WTC11 (cell line): ENCODE data around the gene TRIM9. TPM values are rescaled to one million over a fixed set of nuclear protein-coding genes. Genes with fewer than 3 reads are reported as not detected.

Source experiments
- ATAC-seq: fragments of 200-7000 bp; cut with Tn5 transposase; 2 replicates; pipeline ENCODE4 v1.10.0; 2021; ENCODE audit warnings: mild to moderate bottlenecking, moderate library complexity
- CTCF ChIA-PET: fragments of 300-600 bp; sonication (Branson Sonifier 250); formaldehyde crosslinking; loops from one replicate; lab custom pipeline; 2021; ENCODE audit warnings: antibody characterized with exemption; lab: Charles Lee
- POLR2A ChIA-PET: fragments of 350-600 bp; sonication (Branson Sonifier 250); formaldehyde crosslinking; loops from one replicate; lab custom pipeline; 2021; ENCODE audit warnings: antibody characterized with exemption; lab: Charles Lee
- DNase-seq: peaks from one replicate; pipeline ENCODE4 v3.0.0; 2021; ENCODE audit warnings: low spot score
- H3K27ac Mint-ChIP-seq: 2 replicates; pipeline ENCODE4 v1.8.0; 2021; ENCODE audit warnings: mixed read lengths
- H3K27me3 Mint-ChIP-seq: 2 replicates; pipeline ENCODE4 v1.8.0; 2021; ENCODE audit warnings: low read depth, mild to moderate bottlenecking, moderate library complexity, mixed read lengths
- H3K36me3 Mint-ChIP-seq: 2 replicates; pipeline ENCODE4 v1.8.0; 2021; ENCODE audit warnings: mixed read lengths
- H3K4me1 Mint-ChIP-seq: 2 replicates; pipeline ENCODE4 v1.8.0; 2022; ENCODE audit warnings: mixed read lengths
- H3K4me3 Mint-ChIP-seq: 2 replicates; pipeline ENCODE4 v1.8.0; 2021; ENCODE audit warnings: mild to moderate bottlenecking, moderate library complexity, mixed read lengths
- H3K9me3 Mint-ChIP-seq: 2 replicates; pipeline ENCODE4 v1.8.0; 2021; ENCODE audit warnings: mixed read lengths
- ARID4B ChIP-seq: sonication (generic); formaldehyde crosslinking; IDR thresholded peaks from 2 replicates; pipeline ENCODE4 v1.8.0; 2023; ENCODE audit warnings: missing genetic modification reagents, mild to moderate bottlenecking, borderline replicate concordance
- CREB1 ChIP-seq: sonication (generic); formaldehyde crosslinking; IDR thresholded peaks from 2 replicates; pipeline ENCODE4 v1.8.0; 2023; ENCODE audit warnings: mild to moderate bottlenecking, missing genetic modification reagents
- E2F4 ChIP-seq: sonication (generic); formaldehyde crosslinking; IDR thresholded peaks from 2 replicates; pipeline ENCODE4 v1.8.1; 2022; ENCODE audit warnings: low read depth, mild to moderate bottlenecking, moderate library complexity, missing genetic modification reagents, borderline replicate concordance
- E2F5 ChIP-seq: sonication (generic); formaldehyde crosslinking; IDR thresholded peaks from 2 replicates; pipeline ENCODE4 v1.8.1; 2022; ENCODE audit warnings: mild to moderate bottlenecking, moderate library complexity, missing genetic modification reagents
- EMX1 ChIP-seq: fragments of 250-450 bp; sonication (Bioruptor Pico); IDR thresholded peaks from 2 replicates; pipeline ENCODE4 v1.8.0; 2021; ENCODE audit warnings: mild to moderate bottlenecking
- FOXK1 ChIP-seq: sonication (generic); formaldehyde crosslinking; IDR thresholded peaks from 2 replicates; pipeline ENCODE4 v1.8.0; 2022; ENCODE audit warnings: mild to moderate bottlenecking, moderate library complexity, missing genetic modification reagents
- FOXP1 ChIP-seq: sonication (generic); formaldehyde crosslinking; IDR thresholded peaks from 2 replicates; pipeline ENCODE4 v1.8.0; 2022; ENCODE audit warnings: missing genetic modification reagents, mild to moderate bottlenecking, moderate library complexity, borderline replicate concordance
- GABPB1 ChIP-seq: sonication (generic); formaldehyde crosslinking; IDR thresholded peaks from 2 replicates; pipeline ENCODE4 v1.8.1; 2023; ENCODE audit warnings: mild to moderate bottlenecking, missing genetic modification reagents
- KAT7 ChIP-seq: sonication (generic); formaldehyde crosslinking; IDR thresholded peaks from 2 replicates; pipeline ENCODE4 v1.8.1; 2023; ENCODE audit warnings: missing genetic modification reagents, mild to moderate bottlenecking, borderline replicate concordance
- MLX ChIP-seq: sonication (generic); formaldehyde crosslinking; IDR thresholded peaks from 2 replicates; pipeline ENCODE4 v1.8.1; 2023; ENCODE audit warnings: mild to moderate bottlenecking, missing genetic modification reagents, moderate library complexity
- NFATC4 ChIP-seq: fragments of 250-450 bp; sonication (Bioruptor Pico); IDR thresholded peaks from 2 replicates; pipeline ENCODE4 v1.9.0; 2021; ENCODE audit warnings: mild to moderate bottlenecking
- NFE2L1 ChIP-seq: sonication (generic); formaldehyde crosslinking; IDR thresholded peaks from 2 replicates; pipeline ENCODE4 v1.8.1; 2023; ENCODE audit warnings: missing genetic modification reagents
- NFYB ChIP-seq: sonication (generic); formaldehyde crosslinking; conservative IDR thresholded peaks from 2 replicates; pipeline ENCODE4 v1.8.0; 2022; ENCODE audit warnings: low read depth, missing genetic modification reagents
- NR1H2 ChIP-seq: sonication (generic); formaldehyde crosslinking; IDR thresholded peaks from 2 replicates; pipeline ENCODE4 v1.9.0; 2021; ENCODE audit warnings: mild to moderate bottlenecking, moderate library complexity, missing genetic modification reagents
- SMAD4 ChIP-seq: sonication (generic); formaldehyde crosslinking; IDR thresholded peaks from 2 replicates; pipeline ENCODE4 v1.8.0; 2022; ENCODE audit warnings: mild to moderate bottlenecking, missing genetic modification reagents
- TCF7 ChIP-seq: sonication (generic); formaldehyde crosslinking; IDR thresholded peaks from 2 replicates; pipeline ENCODE4 v1.8.0; 2022; ENCODE audit warnings: mild to moderate bottlenecking, low read depth, missing genetic modification reagents, moderate library complexity
- TEAD4 ChIP-seq: sonication (generic); formaldehyde crosslinking; IDR thresholded peaks from 2 replicates; pipeline ENCODE4 v1.8.0; 2022; ENCODE audit warnings: mild to moderate bottlenecking, missing genetic modification reagents
- ZBTB21 ChIP-seq: sonication (generic); formaldehyde crosslinking; IDR thresholded peaks from 2 replicates; pipeline ENCODE4 v1.8.1; 2023; ENCODE audit warnings: mild to moderate bottlenecking, missing genetic modification reagents, borderline replicate concordance
- ZBTB43 ChIP-seq: sonication (generic); formaldehyde crosslinking; IDR thresholded peaks from 2 replicates; pipeline ENCODE4 v1.8.1; 2023; ENCODE audit warnings: mild to moderate bottlenecking, missing genetic modification reagents
- ZNF138 ChIP-seq: sonication (generic); formaldehyde crosslinking; conservative IDR thresholded peaks from 2 replicates; pipeline ENCODE4 v1.8.1; 2022; ENCODE audit warnings: mild to moderate bottlenecking, moderate library complexity, missing genetic modification reagents
- ZNF281 ChIP-seq: sonication (generic); formaldehyde crosslinking; IDR thresholded peaks from 2 replicates; pipeline ENCODE4 v1.8.0; 2023; ENCODE audit warnings: mild to moderate bottlenecking, missing genetic modification reagents
- ZNF512 ChIP-seq: sonication (generic); formaldehyde crosslinking; IDR thresholded peaks from 2 replicates; pipeline ENCODE4 v1.8.1; 2022; ENCODE audit warnings: missing genetic modification reagents, borderline replicate concordance
- total RNA-seq: library from RNA; stranded (reverse); gene quantifications from 3 replicates; pipeline ENCODE4 v1.2.3, GENCODE V29; 2021

Gene TRIM9
- total RNA-seq, 1 experiment from 2014 or later = 4.0 TPM

- Mint-ChIP-seq H3K4me3 (no peak overlapping the region), H3K27ac (no peak overlapping the region), H3K36me3 (peaks cover 6% of the 10 kb centered on the region), H3K4me1 (no peaks in the 10 kb centered on the region), H3K9me3 (peaks cover 9% of the 10 kb centered on the region), H3K27me3 (no peaks in the 10 kb centered on the region)
- CTCF ChIA-PET = no interaction called here
- ATAC-seq = no peak
- POLR2A ChIA-PET = no interaction called here
- TF ChIP-seq ZNF512 (CRISPR knock-in tag) = no peak
- TF ChIP-seq EMX1 (CRISPR knock-in tag) = no peak
- TF ChIP-seq TCF7 (CRISPR knock-in tag) = no peak
- TF ChIP-seq NFE2L1 = no peak
- no peak for TF ChIP-seq ARID4B
- TF ChIP-seq TEAD4 (CRISPR knock-in tag) = no peak
- TF ChIP-seq NFYB (CRISPR knock-in tag) = no peak
- no peak for TF ChIP-seq ZBTB43 (CRISPR knock-in tag)
- no peak for TF ChIP-seq ZNF138
- TF ChIP-seq E2F5 (CRISPR knock-in tag) = no peak
- no peak for TF ChIP-seq CREB1
- no peak for TF ChIP-seq ZBTB21 (CRISPR knock-in tag)
- no peak for TF ChIP-seq GABPB1
- no peak for TF ChIP-seq KAT7 (CRISPR knock-in tag)
- no peak for TF ChIP-seq NR1H2
- DNase-seq = no peak
These were observed 82.8 kb downstream of the TRIM9 start for GRCh38 chr14:51012055-51012454.

GRCh38 chr14:51008446-51008845 lies 86.5 kb downstream of the TRIM9 start:
- H3K36me3 Mint-ChIP-seq = no peaks in the 10 kb centered on the region
- no peak overlapping the region for H3K27ac Mint-ChIP-seq
- no peak overlapping the region for H3K4me3 Mint-ChIP-seq
- POLR2A ChIA-PET = no interaction called here
- H3K9me3 Mint-ChIP-seq = no peaks in the 10 kb centered on the region
- no peaks in the 10 kb centered on the region for H3K4me1 Mint-ChIP-seq
- no peak for DNase-seq
- no peak for ATAC-seq
- no peaks in the 10 kb centered on the region for H3K27me3 Mint-ChIP-seq
- CTCF ChIA-PET = no interaction called here
- no peak for TF ChIP-seq CREB1
- TF ChIP-seq FOXK1 (CRISPR knock-in tag) = no peak
- no peak for TF ChIP-seq SMAD4 (CRISPR knock-in tag)
- TF ChIP-seq NFATC4 = no peak
- no peak for TF ChIP-seq E2F4
- TF ChIP-seq FOXP1 (CRISPR knock-in tag) = no peak
- no peak for TF ChIP-seq ZBTB43 (CRISPR knock-in tag)
- no peak for TF ChIP-seq MLX (CRISPR knock-in tag)
- TF ChIP-seq ZNF281 (CRISPR knock-in tag) = no peak
